Measurements from ENCODE around the gene OTOGL.

OTOGL gene

DNA sequence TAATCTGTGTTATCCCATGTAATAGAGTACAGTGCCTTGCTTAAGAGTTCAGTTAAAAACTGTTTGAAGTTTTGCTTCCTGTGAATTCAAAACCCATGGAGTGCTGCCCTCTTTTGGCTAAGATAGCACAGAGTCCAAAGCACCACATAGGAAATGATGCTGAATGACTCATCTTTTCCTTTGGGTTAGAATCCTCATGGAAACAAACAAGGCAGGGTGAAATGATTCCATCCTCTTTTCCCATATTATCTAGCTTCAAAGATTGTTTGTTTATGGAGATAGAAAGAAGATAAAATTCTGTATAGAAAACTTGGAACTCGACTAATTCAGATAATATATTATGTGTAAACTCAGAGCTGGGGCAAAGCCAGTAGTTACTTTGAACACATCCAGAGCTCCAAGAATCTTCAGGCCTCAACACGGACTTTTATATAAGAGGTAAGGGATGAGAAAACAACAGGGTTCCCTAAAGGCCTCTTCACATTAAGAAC is 87.4 kb downstream of the OTOGL start:
- Histone ChIP-seq H3K79me2 (ENCODE audit: insufficient read depth, low read length) (no peaks in the 10 kb centered on the region), H3K9ac (ENCODE audit: low read depth, low read length, poor library complexity, severe bottlenecking) (no peak overlapping the region), H3K27me3 (ENCODE audit: insufficient read depth, low read length, poor library complexity, severe bottlenecking) (no peaks in the 10 kb centered on the region), H3K4me2 (ENCODE audit: low read depth, low read length, poor library complexity, severe bottlenecking) (no peak overlapping the region), H3F3A (ENCODE audit: low read depth) (no peaks in the 10 kb centered on the region), H3K36me3 (ENCODE audit: insufficient read depth, low read length) (no peaks in the 10 kb centered on the region), H3K9me3 (ENCODE audit: insufficient read depth, low read depth, low read length) (no peaks in the 10 kb centered on the region), H3K4me3 (ENCODE audit: low read length, poor library complexity, severe bottlenecking) (no peak overlapping the region), H3K9me2 (replicated peaks; ENCODE audit: low read depth, low read length) (no peaks in the 10 kb centered on the region), H4K20me1 (ENCODE audit: insufficient read depth, low read length, poor library complexity, severe bottlenecking) (no peaks in the 10 kb centered on the region), H2AFZ (ENCODE audit: low read length) (peak overlapping the region; percentile 91), H3K4me1 (ENCODE audit: insufficient read depth, low read length, poor library complexity, severe bottlenecking) (peaks cover 5% of the 10 kb centered on the region)
- no peak for TF ChIP-seq EZH2phosphoT487 (IDR thresholded peaks at IDR 0.05; ENCODE audit: borderline replicate concordance)
- TF ChIP-seq, protein P1, sequence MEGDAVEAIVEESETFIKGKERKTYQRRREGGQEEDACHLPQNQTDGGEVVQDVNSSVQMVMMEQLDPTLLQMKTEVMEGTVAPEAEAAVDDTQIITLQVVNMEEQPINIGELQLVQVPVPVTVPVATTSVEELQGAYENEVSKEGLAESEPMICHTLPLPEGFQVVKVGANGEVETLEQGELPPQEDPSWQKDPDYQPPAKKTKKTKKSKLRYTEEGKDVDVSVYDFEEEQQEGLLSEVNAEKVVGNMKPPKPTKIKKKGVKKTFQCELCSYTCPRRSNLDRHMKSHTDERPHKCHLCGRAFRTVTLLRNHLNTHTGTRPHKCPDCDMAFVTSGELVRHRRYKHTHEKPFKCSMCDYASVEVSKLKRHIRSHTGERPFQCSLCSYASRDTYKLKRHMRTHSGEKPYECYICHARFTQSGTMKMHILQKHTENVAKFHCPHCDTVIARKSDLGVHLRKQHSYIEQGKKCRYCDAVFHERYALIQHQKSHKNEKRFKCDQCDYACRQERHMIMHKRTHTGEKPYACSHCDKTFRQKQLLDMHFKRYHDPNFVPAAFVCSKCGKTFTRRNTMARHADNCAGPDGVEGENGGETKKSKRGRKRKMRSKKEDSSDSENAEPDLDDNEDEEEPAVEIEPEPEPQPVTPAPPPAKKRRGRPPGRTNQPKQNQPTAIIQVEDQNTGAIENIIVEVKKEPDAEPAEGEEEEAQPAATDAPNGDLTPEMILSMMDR (conservative IDR thresholded peaks at IDR 0.05; ENCODE audit: low read length): peak; percentile 95

DNA sequence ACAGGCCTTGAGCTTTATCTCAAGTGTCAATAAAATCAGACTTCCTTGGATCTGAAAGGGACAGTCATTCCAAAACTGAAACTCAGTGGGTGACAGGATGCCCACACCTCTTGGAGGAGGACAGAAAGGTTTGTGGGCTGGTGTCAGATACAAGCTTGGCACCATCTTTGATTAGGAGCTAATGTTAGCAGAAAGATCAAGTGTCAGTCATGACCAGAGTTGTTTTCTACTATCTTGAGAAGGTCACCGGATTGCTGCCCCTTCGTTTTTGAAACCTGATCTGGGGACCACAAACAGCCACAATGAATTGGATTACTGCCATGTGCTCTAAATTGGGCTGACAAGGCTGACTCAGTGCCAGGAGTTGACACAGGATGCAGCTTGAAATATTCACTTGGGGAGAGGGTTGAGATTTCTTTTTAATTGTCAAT is 88.3 kb downstream of the OTOGL start:
- Histone ChIP-seq H2AFZ (ENCODE audit: low read length) (no peak overlapping the region), H3F3A (ENCODE audit: low read depth) (no peaks in the 10 kb centered on the region), H3K9me3 (ENCODE audit: insufficient read depth, low read depth, low read length) (no peaks in the 10 kb centered on the region), H3K4me1 (ENCODE audit: insufficient read depth, low read length, poor library complexity, severe bottlenecking) (peaks cover 5% of the 10 kb centered on the region), H3K9me2 (replicated peaks; ENCODE audit: low read depth, low read length) (no peaks in the 10 kb centered on the region), H3K36me3 (ENCODE audit: insufficient read depth, low read length) (no peaks in the 10 kb centered on the region), H3K79me2 (ENCODE audit: insufficient read depth, low read length) (no peaks in the 10 kb centered on the region), H3K9ac (ENCODE audit: low read depth, low read length, poor library complexity, severe bottlenecking) (no peak overlapping the region), H3K4me2 (ENCODE audit: low read depth, low read length, poor library complexity, severe bottlenecking) (no peak overlapping the region), H4K20me1 (ENCODE audit: insufficient read depth, low read length, poor library complexity, severe bottlenecking) (no peaks in the 10 kb centered on the region), H3K27me3 (ENCODE audit: insufficient read depth, low read length, poor library complexity, severe bottlenecking) (no peaks in the 10 kb centered on the region), H3K4me3 (ENCODE audit: low read length, poor library complexity, severe bottlenecking) (no peak overlapping the region)
- TF ChIP-seq, protein P1 (conservative IDR thresholded peaks at IDR 0.05; ENCODE audit: low read length): no peak
- TF ChIP-seq EZH2phosphoT487 (IDR thresholded peaks at IDR 0.05; ENCODE audit: borderline replicate concordance): no peak

DNA sequence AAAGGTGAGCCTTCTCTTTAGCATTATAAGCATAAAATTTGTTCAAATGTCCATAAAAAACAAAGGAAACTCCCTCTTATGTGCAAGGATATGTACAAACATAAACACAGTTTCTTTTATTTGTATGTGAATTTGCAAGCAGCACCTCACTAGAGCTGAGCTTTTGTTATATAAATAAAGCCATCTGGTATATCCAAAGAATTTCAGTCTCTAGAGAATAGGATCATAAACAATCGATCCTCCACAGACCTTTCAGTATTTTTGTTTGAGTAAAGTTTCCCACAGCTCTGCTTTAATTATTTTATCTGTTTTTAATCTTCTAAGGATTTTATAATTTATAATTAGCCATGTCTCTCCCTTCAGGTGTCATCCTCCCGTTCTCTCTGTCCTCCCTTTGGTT is 89.2 kb downstream of the OTOGL start:
- no peaks in the 10 kb centered on the region for H3F3A ChIP-seq (ENCODE audit: low read depth)
- H2AFZ ChIP-seq (ENCODE audit: low read length): no peak overlapping the region
- no peaks in the 10 kb centered on the region for H3K9me2 ChIP-seq (replicated peaks; ENCODE audit: low read depth, low read length)
- TF ChIP-seq, protein P1 (conservative IDR thresholded peaks at IDR 0.05; ENCODE audit: low read length): no peak
- no peak for TF ChIP-seq EZH2phosphoT487 (IDR thresholded peaks at IDR 0.05; ENCODE audit: borderline replicate concordance)
- no peaks in the 10 kb centered on the region for H4K20me1 ChIP-seq (ENCODE audit: insufficient read depth, low read length, poor library complexity, severe bottlenecking)
- peaks cover 5% of the 10 kb centered on the region for H3K4me1 ChIP-seq (ENCODE audit: insufficient read depth, low read length, poor library complexity, severe bottlenecking)
- H3K9ac ChIP-seq (ENCODE audit: low read depth, low read length, poor library complexity, severe bottlenecking): no peak overlapping the region
- H3K79me2 ChIP-seq (ENCODE audit: insufficient read depth, low read length): no peaks in the 10 kb centered on the region
- H3K4me2 ChIP-seq (ENCODE audit: low read depth, low read length, poor library complexity, severe bottlenecking): no peak overlapping the region
- H3K36me3 ChIP-seq (ENCODE audit: insufficient read depth, low read length): no peaks in the 10 kb centered on the region
- H3K4me3 ChIP-seq (ENCODE audit: low read length, poor library complexity, severe bottlenecking): no peak overlapping the region
- H3K27me3 ChIP-seq (ENCODE audit: insufficient read depth, low read length, poor library complexity, severe bottlenecking): no peaks in the 10 kb centered on the region
- no peaks in the 10 kb centered on the region for H3K9me3 ChIP-seq (ENCODE audit: insufficient read depth, low read depth, low read length)
